PC-3 (cell line): ENCODE results near the gene VPS37C. TPM values are rescaled to one million over a fixed set of nuclear protein-coding genes. Genes with fewer than 3 reads are reported as not detected.

ENCODE experiments used
- ATAC-seq: fragments of 200-7000 bp; cut with Tn5 transposase; 2 replicates; pipeline ENCODE4 v1.9.1; 2020; ENCODE audit warnings: mild to moderate bottlenecking, moderate library complexity
- BruUV-seq: library from RNA; stranded (reverse); fragments of 400-500 nt; replicated peaks from 2 replicates; lab custom pipeline; 2021; lab: Mats Ljungman, UMichigan
- CTCF ChIA-PET: fragments of 300-600 bp; sonication (Branson Sonifier 250); formaldehyde crosslinking; loops from one replicate; lab custom pipeline; 2022; ENCODE audit warnings: antibody characterized with exemption; lab: Charles Lee
- POLR2A ChIA-PET: fragments of 300-600 bp; sonication (Branson Sonifier 250); formaldehyde crosslinking; loops from one replicate; lab custom pipeline; 2022; ENCODE audit warnings: antibody characterized with exemption; ENCODE audit not compliant: unreplicated experiment; lab: Charles Lee
- DNase-seq: peaks from one replicate; pipeline ENCODE4 v3.0.0-alpha.2; 2015
- H2AFZ ChIP-seq: fragments of 300-600 bp; sonication (generic); 2 replicates; pipeline ENCODE4 v1.6.0; 2016; ENCODE audit warnings: antibody characterized with exemption, low read length
- H3F3A ChIP-seq: fragments of 300-600 bp; sonication (generic); one replicate; pipeline ENCODE4 v1.6.0; 2017; ENCODE audit warnings: antibody characterized with exemption, low read length, control low read depth, mild to moderate bottlenecking; ENCODE audit not compliant: unreplicated experiment
- H3K27ac ChIP-seq: fragments of 300-600 bp; sonication (generic); 2 replicates; pipeline ENCODE4 v1.5.1; 2016; ENCODE audit warnings: mild to moderate bottlenecking, low read length
- H3K27me3 ChIP-seq: fragments of 300-600 bp; sonication (generic); 2 replicates; pipeline ENCODE4 v1.6.1; 2016; ENCODE audit warnings: low read length, mixed read lengths
- H3K36me3 ChIP-seq: fragments of 300-600 bp; sonication (generic); 2 replicates; pipeline ENCODE4 v1.6.1; 2016; ENCODE audit warnings: low read depth, mixed run types, low read length, mixed read lengths
- H3K4me1 ChIP-seq: fragments of 300-600 bp; sonication (generic); 2 replicates; pipeline ENCODE4 v1.5.1; 2016; ENCODE audit warnings: low read length; ENCODE audit not compliant: insufficient read depth
- H3K4me2 ChIP-seq: fragments of 300-600 bp; sonication (generic); 2 replicates; pipeline ENCODE4 v1.6.0; 2016; ENCODE audit warnings: low read length
- H3K4me3 ChIP-seq: fragments of 300-600 bp; sonication (generic); 2 replicates; pipeline ENCODE4 v1.5.1; 2016; ENCODE audit warnings: mild to moderate bottlenecking, low read length, mixed read lengths
- H3K79me2 ChIP-seq: fragments of 300-600 bp; sonication (generic); 2 replicates; pipeline ENCODE4 v1.6.1; 2017; ENCODE audit warnings: low read length, mixed read lengths
- H3K9ac ChIP-seq: fragments of 300-600 bp; sonication (generic); 2 replicates; pipeline ENCODE4 v1.6.0; 2016; ENCODE audit warnings: mild to moderate bottlenecking, low read length
- H3K9me2 ChIP-seq: fragments of 300-600 bp; sonication (generic); replicated peaks from 2 replicates; pipeline ENCODE4 v1.6.1; 2016; ENCODE audit warnings: mixed run types, low read length, mixed read lengths
- H3K9me3 ChIP-seq: fragments of 300-600 bp; sonication (generic); 2 replicates; pipeline ENCODE4 v1.6.1; 2016; ENCODE audit warnings: low read length, mixed read lengths
- H4K20me1 ChIP-seq: fragments of 300-600 bp; sonication (generic); 2 replicates; pipeline ENCODE4 v1.6.1; 2016; ENCODE audit warnings: low read length, mixed read lengths
- EZH2 ChIP-seq: fragments of 300-600 bp; sonication (generic); IDR thresholded peaks from one replicate; pipeline ENCODE4 v1.6.1; 2017; ENCODE audit warnings: antibody characterized with exemption, mild to moderate bottlenecking, low read length; ENCODE audit not compliant: unreplicated experiment
- EZH2phosphoT487 ChIP-seq: fragments of 300-600 bp; sonication (generic); IDR thresholded peaks from 2 replicates; pipeline ENCODE4 v1.6.1; 2018; ENCODE audit warnings: mild to moderate bottlenecking, antibody characterized with exemption, low read length, borderline replicate concordance
- intact Hi-C: fragments of 100-400 bp; cut with micrococcal nuclease; formaldehyde crosslinking; loops from 2 replicates; pipeline ENCODE4 v1.9.0; 2023
- total RNA-seq: library from RNA; depleted of rRNA; stranded (reverse); fragments of >200 nt; gene quantifications from 2 replicates; pipeline ENCODE4 v1.2.3, GENCODE V29; 2014
- TF ChIP-seq, protein P1 (sequence below): fragments of 300-600 bp; sonication (generic); conservative IDR thresholded peaks from 2 replicates; pipeline ENCODE4 v1.5.1; 2017; ENCODE audit warnings: antibody characterized with exemption, low read depth, mild to moderate bottlenecking, low read length

VPS37C gene
- total RNA-seq, 1 experiment from 2014 or later = 28.9 TPM

DNA sequence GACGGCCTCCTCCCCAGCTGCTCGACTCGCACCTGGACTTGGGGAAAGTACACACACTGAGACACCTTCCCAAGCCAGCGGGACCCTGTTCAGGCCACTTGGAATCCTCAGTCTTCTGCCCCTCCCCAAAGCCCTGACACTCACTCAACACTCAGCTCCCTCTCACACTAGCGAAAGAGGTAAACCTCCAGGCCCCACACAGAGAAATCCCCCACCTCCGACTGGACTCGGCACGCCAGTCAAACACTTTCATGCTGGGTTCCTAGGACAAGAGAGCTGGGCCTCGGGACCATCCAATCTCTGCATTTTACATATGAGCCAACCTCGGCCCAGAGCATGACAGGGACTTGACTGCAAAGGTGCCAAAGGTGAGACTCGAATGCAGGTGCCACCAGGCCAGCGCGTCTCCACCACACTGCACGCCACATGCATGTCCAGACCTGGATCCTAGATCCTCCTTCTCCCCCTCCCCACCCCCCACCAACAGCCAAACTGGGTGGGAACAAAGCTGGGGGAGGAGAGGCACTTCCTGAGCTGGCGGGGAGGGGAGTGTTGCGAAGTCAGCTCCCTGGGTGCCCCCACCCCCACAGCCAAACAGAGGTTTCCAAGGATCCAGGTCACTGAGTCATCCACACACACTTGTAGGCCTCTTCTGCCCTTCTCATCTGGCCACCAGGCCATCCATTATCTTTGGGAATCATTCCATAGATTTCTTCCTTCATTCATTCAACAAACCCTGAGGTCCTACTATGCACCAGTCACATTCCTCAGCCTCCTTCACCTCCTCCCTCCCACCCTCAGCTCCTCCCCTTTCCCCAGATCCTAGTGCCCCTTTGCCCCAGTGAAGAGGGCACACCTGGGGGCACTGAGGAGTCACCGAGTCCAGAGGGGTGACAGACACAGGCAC lies 69.6 kb downstream of the VPS37C start:
- no peak overlapping the region for H3K4me2 ChIP-seq
- no peak for ATAC-seq
- no peaks in the 10 kb centered on the region for H4K20me1 ChIP-seq
- H3F3A ChIP-seq = no peaks in the 10 kb centered on the region
- H3K27ac ChIP-seq = no peak overlapping the region
- BruUV-seq = no TSS peak
- CTCF ChIA-PET = no interaction called here
- no peaks in the 10 kb centered on the region for H3K9me3 ChIP-seq
- no peak for TF ChIP-seq EZH2phosphoT487
- TF ChIP-seq EZH2 = no peak
- TF ChIP-seq, protein P1, sequence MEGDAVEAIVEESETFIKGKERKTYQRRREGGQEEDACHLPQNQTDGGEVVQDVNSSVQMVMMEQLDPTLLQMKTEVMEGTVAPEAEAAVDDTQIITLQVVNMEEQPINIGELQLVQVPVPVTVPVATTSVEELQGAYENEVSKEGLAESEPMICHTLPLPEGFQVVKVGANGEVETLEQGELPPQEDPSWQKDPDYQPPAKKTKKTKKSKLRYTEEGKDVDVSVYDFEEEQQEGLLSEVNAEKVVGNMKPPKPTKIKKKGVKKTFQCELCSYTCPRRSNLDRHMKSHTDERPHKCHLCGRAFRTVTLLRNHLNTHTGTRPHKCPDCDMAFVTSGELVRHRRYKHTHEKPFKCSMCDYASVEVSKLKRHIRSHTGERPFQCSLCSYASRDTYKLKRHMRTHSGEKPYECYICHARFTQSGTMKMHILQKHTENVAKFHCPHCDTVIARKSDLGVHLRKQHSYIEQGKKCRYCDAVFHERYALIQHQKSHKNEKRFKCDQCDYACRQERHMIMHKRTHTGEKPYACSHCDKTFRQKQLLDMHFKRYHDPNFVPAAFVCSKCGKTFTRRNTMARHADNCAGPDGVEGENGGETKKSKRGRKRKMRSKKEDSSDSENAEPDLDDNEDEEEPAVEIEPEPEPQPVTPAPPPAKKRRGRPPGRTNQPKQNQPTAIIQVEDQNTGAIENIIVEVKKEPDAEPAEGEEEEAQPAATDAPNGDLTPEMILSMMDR = no peak
- peaks cover 12% of the 10 kb centered on the region for H3K27me3 ChIP-seq
- no peak overlapping the region for H2AFZ ChIP-seq
- DNase-seq = no peak
- no peaks in the 10 kb centered on the region for H3K36me3 ChIP-seq
- no peak overlapping the region for H3K9ac ChIP-seq
- intact Hi-C loops = no loop called here
- POLR2A ChIA-PET = no interaction called here
- no peak overlapping the region for H3K4me3 ChIP-seq
- H3K9me2 ChIP-seq = no peaks in the 10 kb centered on the region
- no peaks in the 10 kb centered on the region for H3K79me2 ChIP-seq
- no peaks in the 10 kb centered on the region for H3K4me1 ChIP-seq

DNA sequence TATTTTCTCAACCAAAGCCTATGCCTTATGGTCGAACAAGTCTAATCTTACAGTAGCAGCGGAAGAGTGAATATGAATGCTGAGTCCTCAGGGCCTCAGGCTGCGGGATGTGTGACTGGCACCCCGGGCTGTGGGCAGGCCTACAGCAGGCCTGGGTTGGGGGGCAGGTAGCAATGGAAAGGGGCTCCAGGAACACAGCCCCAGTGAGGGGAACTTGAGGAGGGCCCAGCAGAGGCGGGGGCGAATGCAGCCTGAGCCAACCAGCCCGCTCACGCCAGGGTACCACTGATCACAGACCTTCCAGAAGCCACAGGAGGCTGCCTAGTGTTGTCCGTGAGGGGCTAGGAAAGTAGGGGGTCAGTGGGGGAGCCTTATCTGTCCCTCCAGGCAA lies 70.2 kb downstream of the VPS37C start:
- H3K9me3 ChIP-seq = no peaks in the 10 kb centered on the region
- no peaks in the 10 kb centered on the region for H3K4me1 ChIP-seq
- H3K36me3 ChIP-seq = no peaks in the 10 kb centered on the region
- H3K27me3 ChIP-seq = peaks cover 6% of the 10 kb centered on the region; the same call in 1 of the 2 replicates
- no peaks in the 10 kb centered on the region for H4K20me1 ChIP-seq
- no peaks in the 10 kb centered on the region for H3F3A ChIP-seq
- no peaks in the 10 kb centered on the region for H3K9me2 ChIP-seq
- no TSS peak for BruUV-seq
- TF ChIP-seq, protein P1 = no peak
- TF ChIP-seq EZH2 (no peak), EZH2phosphoT487 (no peak)
- H3K79me2 ChIP-seq = no peaks in the 10 kb centered on the region
- CTCF ChIA-PET = no interaction called here
- no peak overlapping the region for H3K27ac ChIP-seq
- DNase-seq (no peak), ATAC-seq (no peak)
- intact Hi-C loops = no loop called here
- H3K4me3 ChIP-seq = no peak overlapping the region
- H3K9ac ChIP-seq = no peak overlapping the region
- POLR2A ChIA-PET = no interaction called here
- H3K4me2 ChIP-seq = no peak overlapping the region
- no peak overlapping the region for H2AFZ ChIP-seq

GRCh38 chr11:61090521-61090920 lies 70.7 kb downstream of the VPS37C start:
- no peaks in the 10 kb centered on the region for H3K79me2 ChIP-seq
- H3K9me3 ChIP-seq = no peaks in the 10 kb centered on the region
- no peak overlapping the region for H3K27ac ChIP-seq
- no peaks in the 10 kb centered on the region for H4K20me1 ChIP-seq
- H3K36me3 ChIP-seq = no peaks in the 10 kb centered on the region
- 0 out of 2 replicates have a peak, but pooled peaks cover 3% of the 10 kb centered on the region for H3K27me3 ChIP-seq
- TF ChIP-seq, protein P1 = no peak
- TF ChIP-seq EZH2 (no peak), EZH2phosphoT487 (no peak)
- intact Hi-C loops = no loop called here
- ChIA-PET POLR2A (no interaction called here), CTCF (no interaction called here)
- ATAC-seq (no peak), DNase-seq (no peak)
- no peak overlapping the region for H3K4me2 ChIP-seq
- no peaks in the 10 kb centered on the region for H3K4me1 ChIP-seq
- H3F3A ChIP-seq = no peaks in the 10 kb centered on the region
- H3K4me3 ChIP-seq = no peak overlapping the region
- H2AFZ ChIP-seq = no peak overlapping the region
- no TSS peak for BruUV-seq
- no peaks in the 10 kb centered on the region for H3K9me2 ChIP-seq
- no peak overlapping the region for H3K9ac ChIP-seq
